Stimulated activated CD8-positive, alpha-beta memory T cell treated with anti-CD3 and anti-CD28 coated beads, Interleukin-4, amount 100 ng/mL, for 48 hours (primary cell): ENCODE measurements around the gene CLCN1.

Experiments
- DNase-seq: peaks from one replicate; pipeline ENCODE4 v3.0.0-alpha.2; 2020

CLCN1 gene

DNA sequence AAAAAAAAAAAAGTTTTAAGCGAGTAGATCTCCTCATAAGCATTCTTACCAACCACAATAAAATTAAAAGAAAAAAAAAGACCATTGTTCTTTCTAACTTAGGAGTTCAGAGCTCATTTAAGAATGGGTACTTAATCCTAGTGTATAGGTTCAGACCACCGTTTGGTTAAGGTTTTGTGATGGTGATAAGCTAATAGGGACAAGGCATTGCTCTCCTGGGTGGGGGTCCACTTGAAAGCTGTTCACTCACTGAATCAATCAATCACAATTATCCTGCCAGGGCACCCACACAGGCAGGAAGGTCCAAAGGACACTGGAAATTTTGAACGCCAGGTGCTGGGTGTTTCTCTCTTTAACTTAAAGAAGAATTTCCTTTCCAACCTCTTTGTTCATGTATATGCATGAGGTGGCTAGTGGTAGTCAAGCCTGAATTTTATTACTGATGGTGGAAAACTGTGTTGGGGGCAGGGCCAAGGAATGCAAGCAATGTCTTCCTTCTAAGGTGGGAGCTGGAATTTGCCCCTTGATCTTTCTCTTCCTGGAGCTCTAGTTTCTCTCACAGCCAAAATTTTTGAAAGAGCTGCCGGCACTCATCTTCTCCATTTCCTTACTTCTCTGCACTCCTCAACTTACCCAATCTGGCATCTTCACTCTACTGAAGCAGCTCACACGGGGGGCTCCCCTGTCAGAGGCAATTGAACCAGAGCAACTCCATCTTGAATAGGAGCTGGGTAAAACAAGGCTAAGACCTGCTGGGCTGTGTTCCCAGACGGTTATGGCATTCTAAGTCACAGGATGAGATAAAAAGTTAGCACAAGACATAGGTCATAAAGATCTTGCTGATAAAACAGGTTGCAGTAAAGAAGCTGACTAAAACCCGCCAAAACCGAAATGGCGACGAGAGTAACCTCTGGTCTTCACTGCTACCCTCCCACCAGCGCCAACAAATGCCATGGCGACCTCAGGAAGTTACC, 54.1 kb downstream of the CLCN1 start:
- DNase-seq, result no peak

DNA sequence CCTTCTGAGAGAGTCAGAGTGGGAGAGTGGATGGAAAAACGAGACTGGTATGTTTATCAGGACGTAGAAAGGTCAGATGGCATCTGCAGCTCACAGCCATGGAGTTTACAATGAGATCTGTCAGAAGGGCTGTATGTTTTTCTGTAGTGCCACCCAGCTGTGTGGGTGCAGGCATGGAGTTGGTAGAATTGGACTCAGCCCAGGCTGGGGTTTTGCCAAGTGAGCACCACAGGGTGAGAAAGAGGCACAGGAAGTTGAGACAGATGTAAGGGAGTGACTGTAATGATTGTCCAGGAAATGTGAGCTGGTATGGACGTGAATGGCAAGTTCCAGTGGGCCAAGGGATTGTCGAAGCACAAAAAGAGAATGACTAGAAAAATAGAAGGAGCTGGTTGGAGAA, 56.2 kb downstream of the CLCN1 start:
- peak; percentile 68 for DNase-seq

DNA sequence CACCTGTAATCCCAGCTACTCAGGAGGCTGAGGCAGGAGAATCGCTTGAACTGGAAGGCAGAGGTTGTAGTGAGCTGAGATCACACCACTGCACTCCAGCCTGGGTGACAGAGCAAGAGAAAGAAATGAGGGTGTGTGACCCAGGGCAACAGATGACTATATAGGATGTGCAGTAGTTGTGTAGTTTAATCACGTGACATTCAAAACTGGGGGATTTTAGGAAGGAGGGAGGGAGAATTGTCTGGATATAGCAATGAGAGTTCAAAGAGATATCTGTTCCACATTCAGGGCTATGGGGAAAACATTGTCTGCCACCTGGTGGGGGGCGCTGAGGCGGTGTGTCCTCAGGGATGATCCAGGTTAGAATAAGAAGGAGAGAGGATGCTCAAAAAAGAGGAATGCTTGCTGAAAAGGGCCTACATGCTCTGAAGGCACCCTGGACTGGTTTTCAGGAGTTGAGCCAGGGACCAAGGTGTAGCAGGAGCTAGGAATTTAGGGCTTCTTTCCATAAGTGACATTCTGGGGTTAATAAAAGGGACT, 57.4 kb downstream of the CLCN1 start:
- DNase-seq, result no peak

GRCh38 chr7:143374561-143374960, 58.6 kb downstream of the CLCN1 start:
- no peak for DNase-seq

DNA sequence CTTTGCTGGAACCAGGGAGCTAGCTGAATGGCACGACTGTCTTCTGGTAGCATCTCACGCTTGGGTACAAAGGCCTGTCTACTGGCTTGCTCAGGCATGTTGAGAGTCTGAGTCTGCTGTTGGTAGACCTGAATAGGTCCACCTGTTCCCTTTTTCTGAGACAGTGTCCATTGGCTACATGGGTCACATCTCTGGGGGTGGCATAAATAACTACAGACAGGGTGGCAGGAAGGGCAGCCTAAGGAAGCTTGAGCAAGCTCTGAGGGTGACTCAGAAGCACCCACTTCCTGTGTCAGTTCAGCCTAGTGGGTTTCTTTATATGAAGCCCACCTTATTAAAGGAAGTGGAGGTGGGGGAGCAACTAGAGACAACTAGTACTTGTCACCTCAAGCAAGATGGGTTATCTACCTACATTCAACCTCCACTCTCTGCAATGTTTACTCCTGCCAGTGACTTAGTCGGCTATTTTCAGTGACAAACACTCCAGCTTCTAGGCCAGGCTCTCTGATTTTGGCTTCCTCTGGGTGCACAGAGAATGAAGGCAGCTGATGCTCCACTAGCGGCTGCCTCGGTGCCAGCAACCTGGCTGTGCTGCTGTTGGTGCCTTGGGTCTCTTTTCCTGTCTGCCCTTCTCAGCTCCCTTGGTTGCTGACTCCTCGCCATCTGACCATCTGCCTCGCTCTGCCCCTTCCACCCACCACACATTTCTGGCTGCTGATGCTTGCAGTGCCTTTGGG, 59.6 kb downstream of the CLCN1 start:
- peak; percentile 55 for DNase-seq

GRCh38 chr7:143376396-143376795, 60.5 kb downstream of the CLCN1 start:
- no peak for DNase-seq

DNA sequence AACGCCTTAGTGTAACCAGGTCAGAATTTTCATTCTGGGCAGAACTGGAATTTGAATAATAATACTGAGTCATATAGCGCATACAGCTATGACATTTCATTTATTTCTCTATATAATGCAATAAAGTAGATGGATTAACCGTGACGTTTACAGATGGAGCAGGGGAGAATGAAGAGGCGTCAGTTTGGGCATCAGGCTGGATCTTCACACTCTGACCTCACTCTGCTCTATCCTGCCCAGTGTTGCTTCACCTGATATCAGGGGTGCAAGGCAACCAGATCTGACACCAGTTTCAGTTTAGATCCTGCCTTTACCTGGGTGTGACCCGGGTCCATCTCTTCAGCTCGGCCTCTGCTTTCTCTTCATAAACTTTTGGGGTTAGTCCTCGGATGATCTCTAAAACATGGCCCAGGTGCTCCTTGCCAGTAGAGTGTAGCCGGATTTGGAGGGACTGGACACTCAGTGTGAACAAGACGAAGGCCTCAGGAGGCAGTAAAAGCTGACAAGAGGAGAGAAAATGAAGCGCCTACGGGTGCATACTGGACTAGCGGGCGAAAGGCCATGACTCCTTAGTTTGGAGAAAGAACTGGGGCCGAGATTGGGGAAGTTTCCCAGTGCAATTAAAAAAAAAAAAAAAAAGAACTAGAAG, 63.8 kb downstream of the CLCN1 start:
- peak; percentile 46 for DNase-seq

DNA sequence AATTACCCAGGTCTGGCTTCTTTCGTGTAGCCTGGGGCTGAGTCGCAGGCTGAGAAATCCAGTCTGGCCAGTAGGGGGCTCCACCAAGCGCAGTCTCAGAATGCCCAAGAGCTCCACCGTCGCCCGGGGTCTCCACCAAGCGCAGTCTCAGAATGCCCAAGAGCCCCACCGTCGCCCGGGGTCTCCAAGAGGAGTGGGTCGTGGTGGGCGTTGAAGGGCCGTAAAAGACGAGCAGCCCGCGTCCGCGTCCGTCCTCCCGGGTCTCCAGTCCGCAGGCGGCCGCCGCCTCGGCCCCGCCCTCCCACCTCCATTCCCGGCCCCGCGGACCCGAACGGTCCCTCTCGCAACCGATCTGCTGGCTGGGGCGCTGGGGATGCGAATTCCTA, 64.3 kb downstream of the CLCN1 start:
- peak; percentile 95 for DNase-seq

DNA sequence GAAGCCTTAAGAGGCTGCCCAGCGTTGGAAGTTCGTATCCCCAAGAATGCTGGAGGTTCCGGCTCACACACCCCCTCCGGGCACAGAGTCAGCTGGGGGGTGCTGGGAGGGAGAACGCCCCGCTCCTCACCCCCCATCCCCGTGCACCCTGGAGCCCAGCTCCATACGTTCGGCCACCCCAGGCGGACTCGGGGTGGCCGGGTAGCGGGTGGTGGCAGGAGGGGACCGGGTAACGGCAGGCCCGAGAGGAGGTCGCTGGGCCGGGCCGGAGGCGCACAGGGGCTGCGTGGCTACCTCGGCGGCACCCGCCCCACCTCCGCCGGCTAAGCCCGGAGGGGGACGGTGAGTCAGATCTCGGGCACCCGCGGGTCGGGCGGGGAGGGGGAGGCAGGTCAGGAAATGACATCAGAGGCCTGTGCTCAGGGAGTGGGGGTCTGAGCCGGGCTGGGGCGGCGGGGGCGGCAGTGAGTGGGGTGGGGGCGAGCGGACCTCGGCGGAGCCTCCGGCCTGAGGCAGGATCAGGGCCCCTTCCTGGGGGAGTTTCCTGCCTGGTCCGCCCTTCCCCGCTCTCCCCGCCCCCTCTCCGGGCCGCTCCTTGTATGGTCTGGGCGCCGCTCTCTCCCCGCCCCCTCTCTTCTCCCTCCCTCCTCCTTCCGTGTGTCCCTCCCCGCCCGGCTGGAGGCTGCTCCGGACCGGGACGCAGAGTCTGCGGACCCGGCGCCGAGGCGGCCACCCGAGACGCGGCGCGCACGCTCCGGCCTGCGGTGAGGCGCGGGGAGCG, 64.9 kb downstream of the CLCN1 start, which contains the start of gene ZYX:
Gene ZYX, plus strand, starts transcription at position 700 of the 781 bp plus-strand sequence. CDS start 227 bp downstream, outside the sequence.
- peak; percentile 90 for DNase-seq

GRCh38 chr7:143381427-143382125, 65.7 kb downstream of the CLCN1 start:
- peak; percentile 50 for DNase-seq

DNA sequence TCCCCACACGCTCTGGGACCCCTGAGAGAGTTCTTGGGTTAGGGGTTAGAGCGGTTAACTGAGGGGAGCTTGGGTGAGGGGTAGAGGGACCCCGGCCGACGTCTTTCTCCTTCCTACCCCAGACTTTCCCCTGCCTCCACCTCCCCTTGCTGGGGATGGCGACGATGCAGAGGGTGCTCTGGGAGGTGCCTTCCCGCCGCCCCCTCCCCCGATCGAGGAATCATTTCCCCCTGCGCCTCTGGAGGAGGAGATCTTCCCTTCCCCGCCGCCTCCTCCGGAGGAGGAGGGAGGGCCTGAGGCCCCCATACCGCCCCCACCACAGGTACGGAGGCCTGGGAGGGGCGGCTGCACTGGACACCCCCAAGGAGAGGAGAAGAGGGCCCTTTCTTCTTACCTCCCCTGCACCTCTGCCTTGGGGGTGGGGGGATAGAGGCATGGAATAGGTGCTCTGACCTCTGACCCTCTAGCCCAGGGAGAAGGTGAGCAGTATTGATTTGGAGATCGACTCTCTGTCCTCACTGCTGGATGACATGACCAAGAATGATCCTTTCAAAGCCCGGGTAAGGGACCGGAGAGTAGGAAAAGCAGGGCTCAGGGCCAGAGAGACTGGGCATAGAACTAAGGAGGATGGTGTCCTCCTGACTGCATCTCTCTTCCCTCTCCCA, 66.3 kb downstream of the CLCN1 start:
- DNase-seq, result no peak

GRCh38 chr7:143382791-143383641, 67.1 kb downstream of the CLCN1 start:
- DNase-seq, result no peak

DNA sequence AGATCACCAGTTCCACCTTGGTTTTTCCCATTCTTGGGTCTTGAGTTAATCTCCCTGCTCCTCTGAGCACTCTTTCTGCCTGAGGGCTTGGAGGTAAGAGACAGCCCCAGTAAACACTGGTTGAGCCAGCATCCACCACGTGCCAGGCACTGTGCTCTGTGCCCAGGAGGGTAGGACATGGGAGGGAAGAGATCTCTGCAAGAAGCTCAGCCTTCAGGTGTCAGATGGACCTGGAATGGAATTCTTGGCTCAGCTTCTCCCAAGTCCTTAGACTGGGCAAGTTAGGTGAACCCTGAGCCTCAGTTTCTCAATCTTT, 67.7 kb downstream of the CLCN1 start:
- DNase-seq, result no peak

DNA sequence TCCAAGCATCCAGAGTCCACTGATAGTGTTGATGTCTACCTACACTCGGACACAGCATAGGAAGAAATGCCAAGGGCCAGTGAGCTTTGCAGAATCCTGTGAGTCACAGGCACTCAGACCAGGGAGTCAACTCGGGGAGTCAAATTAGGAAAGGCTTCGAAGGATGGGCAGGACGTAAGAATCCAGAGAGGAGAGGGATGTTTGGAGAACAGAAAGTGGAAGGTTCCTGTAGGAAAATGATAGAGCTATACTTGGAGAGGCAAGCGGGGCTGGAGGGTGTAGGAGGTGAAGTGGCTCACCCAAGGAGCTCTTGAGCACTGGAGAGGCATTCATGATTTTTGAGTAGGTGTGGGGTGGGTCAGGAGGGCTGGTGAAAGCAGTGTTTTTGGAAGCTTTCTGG, 68.2 kb downstream of the CLCN1 start:
- DNase-seq, result no peak

DNA sequence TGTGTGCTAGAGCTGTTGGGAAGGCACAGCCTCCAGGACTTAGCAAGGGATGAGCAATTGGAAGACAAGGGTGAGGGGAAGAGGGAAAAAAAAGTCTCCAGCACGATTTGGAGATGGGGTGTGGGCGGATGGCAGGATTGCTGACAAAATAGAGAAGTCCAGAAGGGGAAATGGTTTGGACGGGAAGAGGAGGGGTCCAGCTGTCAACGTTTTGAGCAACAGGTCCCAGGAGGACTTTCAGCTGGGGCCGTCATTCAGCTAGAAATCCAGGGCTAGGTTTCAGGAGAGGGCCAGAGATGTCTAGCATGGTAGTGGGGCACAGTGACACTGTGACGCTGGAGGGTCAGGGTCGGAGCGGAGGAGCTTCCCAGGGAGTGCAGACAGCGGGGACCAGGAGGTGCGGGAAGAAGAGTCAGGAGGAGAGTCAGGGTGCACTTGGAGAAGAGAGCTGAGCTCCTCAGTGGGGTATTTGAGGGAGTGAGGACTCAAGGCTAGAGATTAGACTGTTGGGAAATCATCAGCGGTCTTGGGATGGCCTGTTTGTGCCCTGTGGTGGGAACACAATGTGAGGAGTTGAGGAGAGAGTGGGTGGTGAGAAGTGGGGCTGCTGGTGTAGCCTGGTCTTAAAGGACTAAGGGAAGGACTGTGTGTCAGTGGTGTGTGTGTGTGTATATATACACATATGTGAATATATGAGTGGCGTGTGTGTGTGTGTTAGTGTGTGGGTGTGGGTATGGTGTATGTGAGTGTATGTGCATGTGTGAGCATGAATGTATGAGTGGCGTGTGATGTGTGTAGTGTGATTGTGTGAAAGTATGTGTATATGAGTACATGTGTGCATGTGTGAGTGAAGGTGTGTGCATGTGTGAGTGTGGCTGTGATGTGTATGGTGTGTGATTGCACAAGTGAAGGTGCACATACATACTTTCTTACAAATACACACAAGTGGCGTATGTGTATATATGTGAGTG, 69.0 kb downstream of the CLCN1 start:
- DNase-seq, result no peak

GRCh38 chr7:143385891-143386781, 70.2 kb downstream of the CLCN1 start:
- DNase-seq, result no peak

- no peak for DNase-seq
Measured at GRCh38 chr7:143387156-143387975, 71.5 kb downstream of the CLCN1 start.
